Measurements from ENCODE around the gene TSPOAP1.

DNA sequence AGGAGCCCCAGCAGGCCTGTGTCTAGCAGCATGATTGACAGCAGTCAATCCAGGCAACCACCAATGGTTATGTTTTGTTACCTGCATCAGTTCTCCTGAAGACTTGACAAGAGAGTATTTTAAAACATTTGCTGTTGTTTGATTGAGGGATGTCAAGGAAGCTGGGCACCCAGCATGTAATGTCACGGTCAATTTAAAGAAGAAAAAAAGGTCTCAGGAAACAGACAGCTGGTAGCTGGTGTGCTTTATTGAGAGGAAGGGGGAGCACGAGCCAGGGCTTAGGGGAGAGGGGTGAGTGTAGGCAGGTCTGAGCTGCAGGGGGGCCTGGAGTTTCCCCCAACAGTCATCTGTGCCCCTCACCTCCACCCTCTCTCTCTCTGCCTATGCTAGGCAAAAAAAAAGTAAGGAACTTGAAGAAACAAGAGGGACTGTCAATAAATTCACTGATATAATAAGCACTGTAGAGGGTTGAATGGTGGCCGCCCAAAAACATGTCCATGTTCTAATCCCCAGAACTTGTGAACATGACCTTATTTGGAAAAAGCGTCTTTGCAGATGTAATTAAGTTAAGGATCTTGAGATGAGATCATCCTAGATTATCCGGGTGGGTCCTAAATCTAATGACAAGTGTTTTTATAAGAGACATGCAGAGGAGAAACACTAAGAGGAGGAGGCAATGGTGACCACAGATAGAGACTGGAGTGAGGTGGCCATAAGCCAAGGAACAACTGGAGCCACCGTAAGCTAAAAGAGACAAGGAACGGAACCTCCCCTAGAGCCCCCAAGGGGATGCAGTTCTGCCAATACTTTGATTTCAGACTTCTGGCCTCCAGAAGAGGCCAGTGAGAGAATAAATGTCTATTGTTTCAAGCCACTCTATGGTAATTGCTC lies 14.5 kb downstream of the TSPOAP1 start:
- TF ChIP-seq, protein P1, sequence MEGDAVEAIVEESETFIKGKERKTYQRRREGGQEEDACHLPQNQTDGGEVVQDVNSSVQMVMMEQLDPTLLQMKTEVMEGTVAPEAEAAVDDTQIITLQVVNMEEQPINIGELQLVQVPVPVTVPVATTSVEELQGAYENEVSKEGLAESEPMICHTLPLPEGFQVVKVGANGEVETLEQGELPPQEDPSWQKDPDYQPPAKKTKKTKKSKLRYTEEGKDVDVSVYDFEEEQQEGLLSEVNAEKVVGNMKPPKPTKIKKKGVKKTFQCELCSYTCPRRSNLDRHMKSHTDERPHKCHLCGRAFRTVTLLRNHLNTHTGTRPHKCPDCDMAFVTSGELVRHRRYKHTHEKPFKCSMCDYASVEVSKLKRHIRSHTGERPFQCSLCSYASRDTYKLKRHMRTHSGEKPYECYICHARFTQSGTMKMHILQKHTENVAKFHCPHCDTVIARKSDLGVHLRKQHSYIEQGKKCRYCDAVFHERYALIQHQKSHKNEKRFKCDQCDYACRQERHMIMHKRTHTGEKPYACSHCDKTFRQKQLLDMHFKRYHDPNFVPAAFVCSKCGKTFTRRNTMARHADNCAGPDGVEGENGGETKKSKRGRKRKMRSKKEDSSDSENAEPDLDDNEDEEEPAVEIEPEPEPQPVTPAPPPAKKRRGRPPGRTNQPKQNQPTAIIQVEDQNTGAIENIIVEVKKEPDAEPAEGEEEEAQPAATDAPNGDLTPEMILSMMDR (IDR thresholded peaks at IDR 0.05; ENCODE audit: insufficient read depth, low read length, poor library complexity, severe bottlenecking): no peak
- no peak for TF ChIP-seq EZH2phosphoT487 (conservative IDR thresholded peaks at IDR 0.05; ENCODE audit: low read length)
